ENCODE measurements around the gene SLC38A7. TPM values are rescaled to one million over a fixed set of nuclear protein-coding genes. Genes with fewer than 3 reads are reported as not detected.
"Not testable (repeated sequence)": the region's sequence is repeated elsewhere in the genome, so short reads cannot be mapped to it uniquely, and the experiment has no call there.

Gene SLC38A7
- total and polyA plus RNA-seq, 2 donors (not counting 3 experiments of a cell fraction or from before 2014, with no cell fraction given) = 33.2 to 44.4 TPM

DNA sequence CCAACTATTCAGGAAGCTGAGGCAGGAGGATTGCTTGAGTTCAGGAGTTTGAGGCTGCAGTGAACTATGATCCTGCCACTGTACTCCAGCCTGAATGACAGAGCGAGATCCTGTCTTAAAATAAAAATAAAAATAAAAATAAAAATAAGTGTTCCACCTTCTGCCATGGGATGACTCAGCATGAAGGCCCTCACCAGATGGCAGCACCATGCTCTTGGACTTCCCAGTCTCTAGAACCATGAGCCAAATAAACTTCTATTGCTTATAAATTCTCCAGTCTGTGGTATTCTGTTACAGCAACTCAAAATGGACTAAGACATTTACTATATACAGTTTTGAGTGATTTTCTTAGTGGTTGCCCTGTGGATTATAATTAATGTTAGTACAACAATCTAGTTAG, 7.9 kb upstream of the SLC38A7 start:
- intact Hi-C loops (cut with micrococcal nuclease) (no loop called here), dilution Hi-C loops (cut with MboI; ENCODE audit: extremely low pct_ligation_motif_present, low sequenced_read_pairs) (no loop called here)
- H3K4me3 ChIP-seq (replicated peaks in 1 of 3; ENCODE audit: insufficient read depth in 1 of 3, low read depth in 1 of 3, low read length in 3 of 3) = no peak overlapping the region
- no TSS peak for BruUV-seq (replicated peaks)
- H3K27me3 ChIP-seq (ENCODE audit: control insufficient read depth in 2 of 2, insufficient read depth in 2 of 2, low read length in 2 of 2) = no peaks in the 10 kb centered on the region
- no peaks in the 10 kb centered on the region for H4K20me1 ChIP-seq (replicated peaks; ENCODE audit: control insufficient read depth, extremely low read depth, insufficient read depth, low read length)
- H3K9me1 ChIP-seq (replicated peaks; ENCODE audit: control insufficient read depth, extremely low read depth, insufficient read depth, low read length) = no peaks in the 10 kb centered on the region
- H3K4me2 ChIP-seq (ENCODE audit: insufficient read depth, low read length) = no peak overlapping the region
- no peaks in the 10 kb centered on the region for H3K79me2 ChIP-seq (ENCODE audit: control insufficient read depth, insufficient read depth, low read length)
- H3K27ac ChIP-seq (ENCODE audit: insufficient read depth, low read depth, low read length) = no peak overlapping the region
- H2AFZ ChIP-seq (ENCODE audit: low read depth, low read length) = no peak overlapping the region
- no peak for DNase-seq (ENCODE audit: low read depth, low spot score)
- H3K9me3 ChIP-seq (replicated peaks; ENCODE audit: control insufficient read depth, insufficient read depth, low read length) = no peaks in the 10 kb centered on the region
- ChIA-PET CTCF (no interaction called here), POLR2A (no interaction called here)
- no peak for FAIRE-seq
- TF ChIP-seq GATA2 (IDR thresholded peaks at IDR 0.05; ENCODE audit: insufficient read depth, insufficient read length, low read depth, low read length) = no peak
- TF ChIP-seq JUN (IDR thresholded peaks at IDR 0.05; ENCODE audit: borderline replicate concordance, insufficient read depth, insufficient read length, low read depth) = no peak
- TF ChIP-seq MYC (IDR thresholded peaks at IDR 0.05; ENCODE audit: low read depth, low read length) = no peak
- TF ChIP-seq POLR2AphosphoS5 (IDR thresholded peaks at IDR 0.05; ENCODE audit: insufficient read depth, low read depth, low read length) = no peak
- TF ChIP-seq FOS (IDR thresholded peaks at IDR 0.05; ENCODE audit: borderline replicate concordance, insufficient read depth, low read length) = no peak
- TF ChIP-seq, protein P1, sequence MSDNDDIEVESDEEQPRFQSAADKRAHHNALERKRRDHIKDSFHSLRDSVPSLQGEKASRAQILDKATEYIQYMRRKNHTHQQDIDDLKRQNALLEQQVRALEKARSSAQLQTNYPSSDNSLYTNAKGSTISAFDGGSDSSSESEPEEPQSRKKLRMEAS (IDR thresholded peaks at IDR 0.05; ENCODE audit: insufficient read depth, insufficient read length) = no peak
- TF ChIP-seq, protein P2, sequence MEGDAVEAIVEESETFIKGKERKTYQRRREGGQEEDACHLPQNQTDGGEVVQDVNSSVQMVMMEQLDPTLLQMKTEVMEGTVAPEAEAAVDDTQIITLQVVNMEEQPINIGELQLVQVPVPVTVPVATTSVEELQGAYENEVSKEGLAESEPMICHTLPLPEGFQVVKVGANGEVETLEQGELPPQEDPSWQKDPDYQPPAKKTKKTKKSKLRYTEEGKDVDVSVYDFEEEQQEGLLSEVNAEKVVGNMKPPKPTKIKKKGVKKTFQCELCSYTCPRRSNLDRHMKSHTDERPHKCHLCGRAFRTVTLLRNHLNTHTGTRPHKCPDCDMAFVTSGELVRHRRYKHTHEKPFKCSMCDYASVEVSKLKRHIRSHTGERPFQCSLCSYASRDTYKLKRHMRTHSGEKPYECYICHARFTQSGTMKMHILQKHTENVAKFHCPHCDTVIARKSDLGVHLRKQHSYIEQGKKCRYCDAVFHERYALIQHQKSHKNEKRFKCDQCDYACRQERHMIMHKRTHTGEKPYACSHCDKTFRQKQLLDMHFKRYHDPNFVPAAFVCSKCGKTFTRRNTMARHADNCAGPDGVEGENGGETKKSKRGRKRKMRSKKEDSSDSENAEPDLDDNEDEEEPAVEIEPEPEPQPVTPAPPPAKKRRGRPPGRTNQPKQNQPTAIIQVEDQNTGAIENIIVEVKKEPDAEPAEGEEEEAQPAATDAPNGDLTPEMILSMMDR (IDR thresholded peaks at IDR 0.05; ENCODE audit: extremely low read depth in 1 of 2, insufficient read depth in 1 of 2, low read depth in 1 of 2, low read length in 2 of 2) = no peak
- TF ChIP-seq EZH2 (IDR thresholded peaks at IDR 0.05; ENCODE audit: borderline replicate concordance, low read depth, low read length, severe bottlenecking) = no peak
- no peak for TF ChIP-seq POLR2A (IDR thresholded peaks at IDR 0.05; ENCODE audit: low read depth, low read length)
- H3K36me3 ChIP-seq (ENCODE audit: control insufficient read depth in 2 of 2, extremely low read depth in 1 of 2, insufficient read depth in 2 of 2, low read length in 2 of 2) = no peaks in the 10 kb centered on the region
- no peak overlapping the region for H3K9ac ChIP-seq (replicated peaks; ENCODE audit: extremely low read depth, insufficient read depth, low read length)
- no peaks in the 10 kb centered on the region for H3K4me1 ChIP-seq (ENCODE audit: control insufficient read depth, extremely low read depth, insufficient read depth, low read length)

DNA sequence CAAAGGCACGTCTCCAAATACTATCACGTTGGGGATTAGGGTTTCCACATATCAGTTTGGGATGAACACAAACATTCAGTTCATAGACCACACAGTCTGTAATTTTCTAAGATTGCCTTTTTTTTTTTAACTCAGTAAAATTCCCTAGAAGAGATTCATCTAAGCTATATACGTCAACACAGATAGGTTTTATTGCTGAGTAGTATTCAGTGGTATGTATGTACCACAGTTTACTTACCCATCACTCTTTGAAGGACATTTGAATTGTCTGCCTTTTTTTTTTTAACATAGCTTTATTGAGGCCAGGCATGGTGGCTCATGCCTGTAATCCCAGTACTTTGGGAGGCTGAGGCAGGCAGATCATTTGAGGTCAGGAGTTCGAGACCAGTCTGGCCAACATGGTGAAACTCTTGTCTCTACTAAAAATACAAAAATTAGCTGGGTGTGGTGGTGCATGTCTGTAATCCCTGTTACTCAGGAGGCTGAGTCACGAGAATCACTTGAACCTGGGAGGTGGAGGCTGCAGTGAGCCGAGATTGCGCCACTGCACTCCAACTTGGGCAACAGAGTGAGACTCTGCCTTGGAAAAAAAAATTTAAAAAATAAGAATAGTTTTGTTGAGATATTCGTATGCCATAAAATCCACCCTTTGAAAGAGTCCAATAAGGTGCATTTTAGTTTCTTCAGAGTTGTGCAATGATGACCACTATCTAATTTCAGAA, 2.6 kb upstream of the SLC38A7 start:
- dilution Hi-C loops (cut with MboI; ENCODE audit: extremely low pct_ligation_motif_present, low sequenced_read_pairs); FAIRE-seq; H3K9ac ChIP-seq (replicated peaks; ENCODE audit: extremely low read depth, insufficient read depth, low read length); H3K27ac ChIP-seq (ENCODE audit: insufficient read depth, low read depth, low read length); H4K20me1 ChIP-seq (replicated peaks; ENCODE audit: control insufficient read depth, extremely low read depth, insufficient read depth, low read length); DNase-seq (ENCODE audit: low read depth, low spot score); H2AFZ ChIP-seq (ENCODE audit: low read depth, low read length); H3K27me3 ChIP-seq (ENCODE audit: control insufficient read depth in 2 of 2, insufficient read depth in 2 of 2, low read length in 2 of 2); H3K9me3 ChIP-seq (replicated peaks; ENCODE audit: control insufficient read depth, insufficient read depth, low read length); BruUV-seq (replicated peaks); H3K4me2 ChIP-seq (ENCODE audit: insufficient read depth, low read length); intact Hi-C loops (cut with micrococcal nuclease); H3K9me1 ChIP-seq (replicated peaks; ENCODE audit: control insufficient read depth, extremely low read depth, insufficient read depth, low read length); H3K36me3 ChIP-seq (ENCODE audit: control insufficient read depth in 2 of 2, extremely low read depth in 1 of 2, insufficient read depth in 2 of 2, low read length in 2 of 2); H3K4me3 ChIP-seq (replicated peaks in 1 of 3; ENCODE audit: insufficient read depth in 1 of 3, low read depth in 1 of 3, low read length in 3 of 3); POLR2A ChIA-PET: not testable (repeated sequence)
- peaks cover 10% of the 10 kb centered on the region for H3K4me1 ChIP-seq (ENCODE audit: control insufficient read depth, extremely low read depth, insufficient read depth, low read length)
- CTCF ChIA-PET = interaction anchor here (1.0 kb wide), 1 partner anchor 69 kb away, joined by 3 read pairs; no protein-coding TSS in a partner anchor
- H3K79me2 ChIP-seq (ENCODE audit: control insufficient read depth, insufficient read depth, low read length) = peaks cover 13% of the 10 kb centered on the region

All from endothelial cell of umbilical vein (primary cell).